ENCODE results near the gene TTC27.
"Not testable (repeated sequence)": the region's sequence is repeated elsewhere in the genome, so short reads cannot be mapped to it uniquely, and the experiment has no call there.

The TTC27 gene

GRCh38 chr2:32752952-32753351 lies 125.1 kb downstream of the TTC27 start:
- no peak for DNase-seq (ENCODE audit: low read depth in 4 of 4, low spot score in 1 of 4)

GRCh38 chr2:32754676-32755075 lies 126.8 kb downstream of the TTC27 start:
- DNase-seq (ENCODE audit: low read depth in 4 of 4, low spot score in 1 of 4) = not testable (repeated sequence)

DNA sequence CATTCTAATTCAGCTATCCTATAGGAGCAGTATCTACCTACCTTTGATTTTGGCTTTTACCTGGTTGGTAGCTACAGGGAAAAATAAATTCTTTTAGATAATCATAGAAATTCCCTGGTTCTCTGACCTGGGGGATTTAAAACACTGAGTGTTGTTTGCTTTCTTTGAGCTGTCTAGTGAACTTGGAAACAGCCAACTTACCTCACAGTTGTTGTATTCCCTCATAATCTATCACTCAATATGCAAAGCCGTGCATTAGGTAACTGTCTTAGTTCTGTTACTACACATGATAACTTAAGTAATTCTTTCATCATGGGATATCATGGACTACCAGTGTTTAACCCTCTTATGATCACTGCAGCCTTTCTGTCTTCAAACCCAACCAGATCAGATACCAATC lies 127.8 kb downstream of the TTC27 start:
- no peak for DNase-seq (ENCODE audit: low read depth in 4 of 4, low spot score in 1 of 4)

DNA sequence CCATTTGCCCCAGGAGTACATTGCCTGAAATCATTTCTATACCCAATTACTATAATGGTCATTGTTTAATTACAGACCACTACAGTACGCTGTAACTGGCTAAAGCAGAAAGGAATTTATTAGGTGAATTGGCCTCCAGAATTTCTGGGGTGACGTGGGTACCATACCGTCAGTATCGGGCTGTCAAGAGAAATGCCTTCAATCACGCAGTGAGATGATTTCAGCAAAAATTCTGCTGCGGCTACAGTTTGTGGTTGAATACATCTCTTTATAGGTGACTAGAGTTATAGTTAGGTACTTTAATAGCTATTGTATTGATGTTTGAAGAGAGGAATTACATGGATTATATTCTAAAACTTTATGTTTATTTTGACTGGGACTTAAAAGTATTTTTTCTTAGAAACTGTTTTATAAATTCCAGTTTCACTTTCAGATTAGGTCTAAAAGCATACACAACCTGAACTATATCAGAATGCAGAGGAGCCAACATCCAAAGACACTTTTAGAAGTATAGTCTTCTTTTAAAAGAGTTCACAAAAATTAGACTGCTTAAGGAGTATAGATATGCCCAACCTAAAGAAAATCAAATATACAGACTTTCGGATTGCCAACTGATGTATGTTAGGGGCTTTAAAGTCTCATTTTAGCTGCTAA lies 128.4 kb downstream of the TTC27 start:
- DNase-seq (ENCODE audit: low read depth in 4 of 4, low spot score in 1 of 4) = no peak

GRCh38 chr2:32758232-32758631 lies 130.4 kb downstream of the TTC27 start:
- no peak for DNase-seq (ENCODE audit: low read depth in 4 of 4, low spot score in 1 of 4)

GRCh38 chr2:32760628-32761027 lies 132.8 kb downstream of the TTC27 start:
- DNase-seq (ENCODE audit: low read depth in 4 of 4, low spot score in 1 of 4) = no peak

GRCh38 chr2:32768387-32769174 lies 140.7 kb downstream of the TTC27 start:
- no peak for DNase-seq (ENCODE audit: low read depth in 4 of 4, low spot score in 1 of 4)

DNA sequence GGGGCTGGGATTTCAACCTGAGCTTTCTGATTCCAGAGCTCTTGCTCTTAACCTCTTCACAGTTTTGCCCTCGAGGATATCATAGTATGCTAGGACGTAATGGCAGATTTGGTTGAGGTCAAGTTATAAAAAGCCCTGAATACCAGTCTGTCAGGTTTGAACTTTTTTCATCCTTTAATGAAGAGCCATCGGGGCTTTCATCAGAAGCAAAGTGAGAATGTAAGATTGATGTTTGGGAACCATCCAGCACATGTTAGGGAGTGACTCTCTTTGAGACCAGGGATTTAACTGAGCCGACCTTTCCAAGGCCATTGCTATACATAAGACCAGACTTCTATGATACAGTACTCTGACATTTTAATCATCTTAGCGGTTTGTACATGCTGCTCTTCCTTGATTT lies 142.5 kb downstream of the TTC27 start:
- no peak for DNase-seq (ENCODE audit: low read depth in 4 of 4, low spot score in 1 of 4)

DNA sequence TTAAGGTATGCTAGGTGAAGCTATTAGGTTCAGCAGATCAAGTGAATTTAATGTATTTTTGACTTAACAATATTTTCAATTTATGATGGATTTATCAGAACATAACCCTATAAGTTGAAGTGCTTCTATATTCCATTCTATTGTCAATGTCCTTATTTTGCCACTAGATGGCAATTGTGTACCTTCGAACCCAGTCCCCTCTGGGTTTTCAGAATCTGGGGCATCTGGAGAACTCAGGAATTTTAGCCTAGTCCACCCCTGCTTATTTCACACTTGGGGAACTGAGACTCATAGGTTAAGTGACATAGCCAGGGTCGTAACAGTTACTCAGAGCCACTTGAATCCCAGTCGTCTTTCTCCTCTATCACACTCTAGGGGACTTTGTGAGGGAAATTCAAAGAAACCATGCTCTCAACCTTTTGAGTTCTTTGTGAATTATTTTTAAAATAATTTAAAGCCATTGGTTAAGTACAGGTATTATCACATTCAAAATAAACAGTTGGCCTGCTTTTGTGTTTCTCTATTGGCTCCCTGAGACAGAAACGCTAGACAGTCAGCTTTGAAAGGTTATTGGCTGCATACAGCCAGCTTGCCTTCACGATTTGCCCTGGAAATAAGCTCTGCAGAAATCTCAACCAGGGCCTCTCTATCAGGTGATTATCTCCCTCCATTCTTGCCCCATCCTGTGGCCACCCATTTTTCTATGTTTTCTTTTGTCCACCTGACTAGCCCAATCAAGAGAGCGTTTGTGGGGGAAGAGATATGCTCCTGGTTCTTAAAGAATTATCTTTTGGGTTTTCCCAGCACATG lies 145.0 kb downstream of the TTC27 start:
- no peak for DNase-seq (ENCODE audit: low read depth in 4 of 4, low spot score in 1 of 4)

- DNase-seq (ENCODE audit: low read depth in 4 of 4, low spot score in 1 of 4) = no peak
These were observed 145.6 kb downstream of the TTC27 start for GRCh38 chr2:32773448-32773808.

DNA sequence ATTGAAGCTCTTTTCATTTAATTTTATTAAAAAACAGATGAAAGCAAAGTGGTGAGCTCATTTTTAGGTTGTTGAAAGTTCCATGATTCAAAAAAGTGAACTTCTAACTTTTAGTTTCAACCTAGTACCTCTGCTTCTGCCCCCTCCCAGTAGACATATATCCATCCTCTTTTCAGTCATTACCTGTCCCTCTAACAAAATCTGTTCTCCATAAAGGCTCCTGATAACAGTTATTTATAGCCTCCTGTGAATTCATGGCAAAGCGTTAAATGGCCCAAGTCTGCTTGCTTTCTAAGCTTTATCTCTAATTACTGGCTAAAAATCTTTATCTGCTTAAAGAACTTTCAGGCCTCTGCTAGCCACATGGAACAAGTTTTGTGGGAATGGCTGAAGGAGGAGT lies 148.1 kb downstream of the TTC27 start:
- DNase-seq (ENCODE audit: low read depth in 4 of 4, low spot score in 1 of 4) = no peak

DNA sequence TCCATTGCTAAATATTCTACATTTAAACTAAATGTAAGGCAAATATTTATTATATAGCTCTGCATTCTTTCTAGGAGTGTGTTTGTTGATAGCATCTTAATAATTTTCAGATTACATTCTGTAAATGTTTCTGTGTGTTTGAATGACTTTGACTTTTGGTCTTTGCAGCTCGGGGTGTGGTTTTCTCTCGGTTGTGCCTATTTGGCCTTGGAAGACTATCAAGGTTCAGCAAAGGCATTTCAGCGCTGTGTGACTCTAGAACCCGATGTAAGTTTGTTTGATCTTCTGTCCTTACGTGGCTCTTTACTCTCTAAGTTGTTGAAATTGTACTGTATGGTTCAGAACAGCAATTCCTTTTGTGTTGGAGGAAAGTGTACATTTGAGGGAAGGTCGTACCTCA lies 149.9 kb downstream of the TTC27 start:
- no peak for DNase-seq (ENCODE audit: low read depth in 4 of 4, low spot score in 1 of 4)

DNA sequence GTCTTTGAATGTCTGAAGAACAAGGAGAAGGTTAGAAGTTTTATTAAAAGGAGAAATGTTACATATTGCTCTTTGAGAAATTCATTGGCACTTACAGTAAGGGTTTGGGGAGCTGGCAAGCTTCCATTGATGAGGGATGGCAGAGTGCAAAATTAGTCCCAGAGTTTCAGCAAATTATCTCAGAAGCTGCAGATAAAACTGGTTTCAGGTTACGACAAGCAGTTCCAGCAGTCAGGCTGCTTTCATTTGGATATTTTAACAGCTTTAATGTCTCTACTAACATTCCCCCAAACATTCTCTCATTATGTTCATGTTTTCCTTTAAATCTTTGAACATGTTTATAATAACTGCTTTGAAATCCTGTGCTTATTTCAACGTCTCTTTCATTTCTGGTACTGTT lies 153.1 kb downstream of the TTC27 start:
- DNase-seq (ENCODE audit: low read depth in 4 of 4, low spot score in 1 of 4) = no peak

DNA sequence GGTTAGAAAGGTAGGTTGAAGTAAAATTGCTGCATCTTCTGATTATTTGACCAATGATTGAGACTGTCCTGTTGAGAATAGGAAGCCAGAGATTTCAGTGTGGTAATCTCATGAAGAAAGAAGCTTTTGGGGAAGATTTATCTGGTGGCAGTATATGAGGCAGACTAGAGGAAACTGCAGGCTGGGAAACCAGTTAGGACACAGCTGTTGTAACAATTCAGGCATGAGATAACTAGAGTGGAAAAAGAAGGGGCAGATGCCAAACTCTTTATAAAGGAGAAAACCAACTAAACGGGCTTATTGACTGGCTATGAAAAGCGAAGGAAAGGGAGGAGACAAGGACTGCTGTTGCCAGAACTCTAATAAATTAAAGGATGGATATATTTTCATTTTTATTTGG lies 155.6 kb downstream of the TTC27 start:
- DNase-seq (ENCODE audit: low read depth in 4 of 4, low spot score in 1 of 4) = no peak

DNA sequence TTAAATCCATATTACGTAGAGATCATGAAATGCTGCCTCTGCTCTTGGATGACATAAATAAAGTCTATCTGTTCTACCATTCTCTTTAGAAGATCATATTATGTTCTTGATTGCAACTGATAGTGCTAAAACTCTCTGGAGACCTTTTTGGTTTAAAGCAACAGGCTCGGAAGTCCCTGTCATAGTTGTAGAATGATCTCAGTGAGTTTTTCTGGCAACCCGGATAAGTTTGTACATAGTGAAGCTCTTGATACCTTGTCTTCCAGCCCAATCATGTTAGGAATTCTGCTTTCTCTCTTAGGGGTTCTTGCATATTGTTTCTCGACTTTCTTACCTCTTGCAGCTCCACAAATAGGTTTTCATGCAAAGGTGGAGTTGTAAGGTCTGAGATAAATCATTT lies 156.1 kb downstream of the TTC27 start:
- no peak for DNase-seq (ENCODE audit: low read depth in 4 of 4, low spot score in 1 of 4)

- DNase-seq (ENCODE audit: low read depth in 4 of 4, low spot score in 1 of 4) = no peak
These were observed 159.4 kb downstream of the TTC27 start for GRCh38 chr2:32787207-32787606.

DNA sequence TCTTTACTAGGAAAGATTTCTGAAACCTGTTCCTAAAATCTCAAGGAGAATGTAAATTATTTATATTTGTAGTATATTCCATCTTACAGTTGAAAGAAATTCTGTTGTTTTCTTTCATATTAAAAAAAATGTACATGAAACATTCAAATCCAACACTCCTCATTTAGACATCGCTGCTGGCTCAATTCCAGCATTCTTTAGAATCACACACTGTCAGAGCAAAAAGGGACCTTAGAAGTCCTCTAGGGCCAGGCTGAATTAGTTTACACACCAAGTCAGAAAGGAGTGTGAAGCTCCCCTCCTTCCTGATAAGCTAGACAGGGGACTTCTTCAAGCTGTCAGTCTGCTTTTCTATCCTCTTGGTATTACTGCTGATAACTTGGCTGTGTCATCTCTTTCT lies 160.3 kb downstream of the TTC27 start:
- DNase-seq (ENCODE audit: low read depth in 4 of 4, low spot score in 1 of 4) = no peak

- DNase-seq (ENCODE audit: low read depth in 4 of 4, low spot score in 1 of 4) = no peak
These were observed 164.6 kb downstream of the TTC27 start for GRCh38 chr2:32792416-32792815.

DNA sequence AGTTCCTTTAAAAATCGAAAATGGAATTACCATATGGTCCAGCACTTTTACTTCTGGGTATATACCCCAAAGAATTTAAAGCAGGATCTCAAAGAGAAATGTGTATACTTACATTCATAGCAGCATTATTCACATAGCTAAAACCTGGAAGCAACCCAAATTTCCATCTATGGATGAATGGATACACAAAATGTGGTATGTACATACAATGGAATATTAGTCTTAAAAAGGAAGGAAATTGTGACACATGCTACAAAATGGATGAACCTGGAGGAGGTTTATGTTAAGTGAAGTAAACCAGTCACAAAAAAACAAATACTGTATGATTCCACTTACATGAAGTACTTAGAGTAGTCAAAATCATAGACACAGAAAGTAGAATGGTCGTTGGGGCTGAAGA lies 171.0 kb downstream of the TTC27 start:
- DNase-seq (ENCODE audit: low read depth in 4 of 4, low spot score in 1 of 4) = no peak

- no peak for DNase-seq (ENCODE audit: low read depth in 4 of 4, low spot score in 1 of 4)
These were observed 173.9 kb downstream of the TTC27 start for GRCh38 chr2:32801741-32802140.

DNA sequence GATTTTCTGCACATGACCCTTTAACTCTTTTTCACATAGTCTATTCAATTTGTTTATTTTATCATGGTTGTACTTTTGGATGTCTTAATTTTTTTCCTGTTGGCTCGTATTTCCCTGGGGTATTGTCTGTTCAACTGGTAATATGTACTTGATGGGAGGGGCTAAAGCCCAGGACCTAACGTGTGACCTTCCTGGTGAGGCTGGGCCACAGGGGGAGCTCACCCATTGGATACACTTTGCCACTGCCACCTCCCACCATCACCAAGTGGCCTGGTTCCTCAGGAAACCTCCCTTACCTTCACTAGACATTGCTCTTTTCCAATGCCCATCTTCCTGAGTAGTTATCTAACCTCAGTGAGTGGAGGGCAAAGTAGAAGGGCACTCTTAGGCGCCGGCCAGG lies 175.0 kb downstream of the TTC27 start:
- no peak for DNase-seq (ENCODE audit: low read depth in 4 of 4, low spot score in 1 of 4)

- no peak for DNase-seq (ENCODE audit: low read depth in 4 of 4, low spot score in 1 of 4)
These were observed 176.4 kb downstream of the TTC27 start for GRCh38 chr2:32804205-32804604.

All from stimulated activated CD4-positive, alpha-beta T cell treated with anti-CD3 and anti-CD28 coated beads, Interleukin-1b, Interleukin-23, amount 100 ng/mL, for 24 hours (primary cell).